KMS-11 (cell line): Measurements from ENCODE around the gene TSPAN9.

Source experiments
- H2AFZ ChIP-seq: fragments of 200-600 bp; sonication (generic); 2 replicates; pipeline ENCODE4 v1.6.1; 2016; ENCODE audit warnings: antibody characterized with exemption, mixed run types, low read depth
- H3K27ac ChIP-seq: fragments of 200-600 bp; sonication (generic); 2 replicates; pipeline ENCODE4 v1.6.1; 2016; ENCODE audit warnings: mild to moderate bottlenecking, mixed run types
- H3K27me3 ChIP-seq: fragments of 200-600 bp; sonication (generic); 2 replicates; pipeline ENCODE4 v1.6.1; 2017; ENCODE audit warnings: mild to moderate bottlenecking, low read depth, mixed run types, moderate library complexity; ENCODE audit not compliant: insufficient read depth
- H3K36me3 ChIP-seq: fragments of 200-600 bp; sonication (generic); 2 replicates; pipeline ENCODE4 v1.6.1; 2017; ENCODE audit warnings: mild to moderate bottlenecking, mixed run types; ENCODE audit not compliant: insufficient read depth
- H3K4me1 ChIP-seq: fragments of 200-600 bp; sonication (generic); 2 replicates; pipeline ENCODE4 v1.6.1; 2016; ENCODE audit warnings: mild to moderate bottlenecking, low read depth, mixed run types; ENCODE audit not compliant: poor library complexity, severe bottlenecking
- H3K4me2 ChIP-seq: fragments of 200-600 bp; sonication (generic); 2 replicates; pipeline ENCODE4 v1.7.0; 2016; ENCODE audit warnings: mild to moderate bottlenecking, mixed run types
- H3K4me3 ChIP-seq: fragments of 200-600 bp; sonication (generic); IDR thresholded peaks from 2 replicates; pipeline ENCODE4 v1.6.1; 2017; ENCODE audit warnings: low read depth, low read length, mixed read lengths; ENCODE audit not compliant: insufficient read depth
- H3K79me2 ChIP-seq: fragments of 200-600 bp; sonication (generic); 2 replicates; pipeline ENCODE4 v1.6.1; 2016; ENCODE audit warnings: low read depth, mixed run types; ENCODE audit not compliant: insufficient read depth
- H3K9ac ChIP-seq: fragments of 200-600 bp; sonication (generic); 2 replicates; pipeline ENCODE4 v1.6.1; 2016; ENCODE audit warnings: mild to moderate bottlenecking, mixed run types
- H4K20me1 ChIP-seq: fragments of 200-600 bp; sonication (generic); 2 replicates; pipeline ENCODE4 v1.6.1; 2016; ENCODE audit warnings: mild to moderate bottlenecking, mixed run types; ENCODE audit not compliant: insufficient read depth
- CTCF ChIP-seq: fragments of 200-600 bp; sonication (generic); conservative IDR thresholded peaks from 2 replicates; pipeline ENCODE4 v1.6.1; 2017; ENCODE audit warnings: low read depth, mild to moderate bottlenecking, antibody characterized with exemption, low read length, moderate library complexity, mixed read lengths

The TSPAN9 gene

GRCh38 chr12:3207175-3207574 lies 130.0 kb downstream of the TSPAN9 start:
- no peak overlapping the region for H3K9ac ChIP-seq
- H3K27ac ChIP-seq: no peak overlapping the region
- TF ChIP-seq CTCF: no peak

GRCh38 chr12:3207858-3208257 lies 130.7 kb downstream of the TSPAN9 start:
- TF ChIP-seq CTCF: no peak
- no peak overlapping the region for H3K27ac ChIP-seq
- no peak overlapping the region for H3K4me2 ChIP-seq
- H3K36me3 ChIP-seq: no peaks in the 10 kb centered on the region
- no peak overlapping the region for H3K9ac ChIP-seq
- no peaks in the 10 kb centered on the region for H3K27me3 ChIP-seq
- no peaks in the 10 kb centered on the region for H3K4me1 ChIP-seq
- no peaks in the 10 kb centered on the region for H3K79me2 ChIP-seq
- H2AFZ ChIP-seq: no peak overlapping the region
- no peak overlapping the region for H3K4me3 ChIP-seq
- no peaks in the 10 kb centered on the region for H4K20me1 ChIP-seq

More at GRCh38 chr12:3207175-3207574, 130.0 kb downstream of the TSPAN9 start:
- Histone ChIP-seq H3K27me3 (no peaks in the 10 kb centered on the region), H3K4me3 (no peak overlapping the region), H4K20me1 (no peaks in the 10 kb centered on the region), H3K79me2 (no peaks in the 10 kb centered on the region), H2AFZ (no peak overlapping the region), H3K36me3 (no peaks in the 10 kb centered on the region), H3K4me1 (no peaks in the 10 kb centered on the region), H3K4me2 (no peak overlapping the region)

- H3K4me1 ChIP-seq: no peaks in the 10 kb centered on the region
- no peak overlapping the region for H3K4me3 ChIP-seq
- no peaks in the 10 kb centered on the region for H4K20me1 ChIP-seq
- H2AFZ ChIP-seq: no peak overlapping the region
- H3K27ac ChIP-seq: no peak overlapping the region
- no peak overlapping the region for H3K4me2 ChIP-seq
- H3K9ac ChIP-seq: no peak overlapping the region
- H3K27me3 ChIP-seq: no peaks in the 10 kb centered on the region
- no peaks in the 10 kb centered on the region for H3K36me3 ChIP-seq
- H3K79me2 ChIP-seq: no peaks in the 10 kb centered on the region
- TF ChIP-seq CTCF: no peak
Measured at GRCh38 chr12:3213188-3213587, 136.0 kb downstream of the TSPAN9 start.

GRCh38 chr12:3213768-3214167 lies 136.6 kb downstream of the TSPAN9 start:
- Histone ChIP-seq H3K4me1 (no peaks in the 10 kb centered on the region), H3K4me3 (no peak overlapping the region)

More at GRCh38 chr12:3213768-3214167, 136.6 kb downstream of the TSPAN9 start:
- Histone ChIP-seq H3K4me2 (no peak overlapping the region), H3K36me3 (no peaks in the 10 kb centered on the region), H3K9ac (no peak overlapping the region), H3K27ac (no peak overlapping the region), H4K20me1 (no peaks in the 10 kb centered on the region), H2AFZ (no peak overlapping the region), H3K79me2 (no peaks in the 10 kb centered on the region), H3K27me3 (no peaks in the 10 kb centered on the region)
- no peak for TF ChIP-seq CTCF
